Loucy (cell line): ENCODE measurements around the gene CENPF.

Experiments
- CTCF ChIP-seq: fragments of 200-600 bp; sonication (generic); conservative IDR thresholded peaks from 2 replicates; pipeline ENCODE4 v1.5.1; 2014; ENCODE audit warnings: mild to moderate bottlenecking, antibody characterized with exemption, low read length
- EZH2phosphoT487 ChIP-seq: fragments of 200-600 bp; IDR thresholded peaks from 2 replicates; pipeline ENCODE4 v1.6.1; 2018; ENCODE audit warnings: antibody characterized with exemption, mild to moderate bottlenecking, moderate library complexity, borderline replicate concordance

DNA sequence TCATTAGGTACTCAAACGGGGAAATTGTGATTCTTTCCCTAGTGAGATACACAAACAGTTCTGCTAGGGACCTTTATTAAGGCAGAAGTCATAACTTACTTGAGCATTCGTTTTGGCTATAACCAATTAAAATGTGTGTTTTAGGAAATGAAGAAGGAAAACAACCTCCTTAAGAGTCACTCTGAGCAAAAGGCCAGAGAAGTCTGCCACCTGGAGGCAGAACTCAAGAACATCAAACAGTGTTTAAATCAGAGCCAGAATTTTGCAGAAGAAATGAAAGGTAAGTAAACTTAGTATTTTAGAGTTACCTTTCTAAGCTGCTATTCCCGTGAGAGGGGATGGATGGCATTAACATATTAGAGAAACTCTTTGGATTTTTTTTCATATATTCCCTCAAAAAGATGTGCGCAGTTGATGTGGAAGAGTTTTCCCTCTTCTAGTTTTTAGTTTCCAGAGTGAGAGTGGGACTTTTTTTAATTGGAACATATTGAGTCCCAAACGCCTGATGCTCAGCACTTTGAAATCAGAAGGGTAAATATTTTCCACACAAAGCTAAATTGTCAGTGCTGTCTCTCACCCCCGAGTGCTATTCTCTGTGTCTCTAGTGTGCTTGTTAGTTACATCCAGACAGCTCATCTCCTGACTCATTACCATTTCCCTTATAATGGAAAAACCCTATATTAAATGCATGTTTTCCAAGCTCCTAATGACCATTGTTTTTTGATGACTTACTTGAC is 34.9 kb downstream of the CENPF start:
- TF ChIP-seq CTCF (peak; percentile 80), EZH2phosphoT487 (no peak)
